SK-N-SH (cell line): Measurements from ENCODE around the gene PARVB. TPM values are rescaled to one million over a fixed set of nuclear protein-coding genes. Genes with fewer than 3 reads are reported as not detected.

ENCODE experiments used
- CTCF ChIA-PET: fragments of 300-600, 350-600 bp; formaldehyde crosslinking; extraction: SDS; loops from one replicate; lab custom pipeline; 2021; lab: Yijun Ruan, JAX
- POLR2A ChIA-PET: fragments of 350-600 bp; sonication (Branson Sonifier 250); formaldehyde crosslinking; extraction: SDS; loops from one replicate; lab custom pipeline; 2020; ENCODE audit warnings: antibody characterized with exemption, inconsistent platforms; lab: Yijun Ruan, JAX
- DNase-seq: peaks from one replicate; pipeline ENCODE4 v3.0.0; 2012
- H2AFZ ChIP-seq: fragments of 200-600 bp; sonication (generic); 2 replicates; pipeline ENCODE4 v1.8.1; 2016; ENCODE audit warnings: antibody characterized with exemption, mild to moderate bottlenecking, low read depth
- H3F3A ChIP-seq: fragments of 200-600 bp; sonication (generic); replicated peaks from 2 replicates; pipeline ENCODE3; 2016; ENCODE audit warnings: antibody characterized with exemption, mild to moderate bottlenecking; ENCODE audit not compliant: insufficient read depth
- H3K27ac ChIP-seq, 2 experiments: fragments of 200-500 bp in 1 of 2; fragments of 200-600 bp in 1 of 2; sonication (Bioruptor generic) in 1 of 2; sonication (generic), shearing (Covaris generic) in 1 of 2; 2 replicates each; pipeline versions ENCODE4 v1.5.1 to v1.6.1; 2014 to 2016; ENCODE audit warnings: low read depth in 2 of 2, inconsistent platforms in 1 of 2, low read length in 1 of 2, mild to moderate bottlenecking in 1 of 2, mixed read lengths in 1 of 2
- H3K27me3 ChIP-seq: fragments of 200-600 bp; sonication (generic), shearing (Covaris generic); 2 replicates; pipeline ENCODE4 v1.6.1; 2016; ENCODE audit warnings: mixed run types; ENCODE audit not compliant: insufficient read depth
- H3K36me3 ChIP-seq, 2 experiments: fragments of 200-500 bp in 1 of 2; fragments of 200-600 bp in 1 of 2; sonication (Bioruptor generic) in 1 of 2; sonication (generic) in 1 of 2; replicated peaks in 1 of 2; 2 replicates each; pipeline versions ENCODE3 to v1.5.1; 2014 to 2016; ENCODE audit warnings: low read length in 1 of 2, mild to moderate bottlenecking in 1 of 2; ENCODE audit not compliant: insufficient read depth in 2 of 2, control insufficient read depth in 1 of 2
- H3K4me1 ChIP-seq, 2 experiments: fragments of 200-500 bp in 1 of 2; fragments of 200-600 bp in 1 of 2; sonication (Bioruptor generic) in 1 of 2; sonication (generic), shearing (Covaris generic) in 1 of 2; 2 replicates each; pipeline versions ENCODE4 v1.5.1 to v1.6.1; 2014 to 2016; ENCODE audit warnings: low read depth in 1 of 2, low read length in 1 of 2, mixed run types in 1 of 2; ENCODE audit not compliant: insufficient read depth in 2 of 2, control insufficient read depth in 1 of 2
- H3K4me2 ChIP-seq: fragments of 200-600 bp; sonication (generic), shearing (Covaris generic); 2 replicates; pipeline ENCODE4 v1.6.1; 2017; ENCODE audit warnings: mixed run types
- H3K4me3 ChIP-seq, 2 experiments: fragments of 200-500 bp in 1 of 2; fragments of 200-600 bp in 1 of 2; sonication (Bioruptor generic) in 1 of 2; sonication (generic), shearing (Covaris generic) in 1 of 2; 2 replicates each; pipeline versions ENCODE4 v1.5.1 to v1.8.1; 2014 to 2016; ENCODE audit warnings: low read depth in 2 of 2, inconsistent platforms in 1 of 2, low read length in 1 of 2, mild to moderate bottlenecking in 1 of 2, mixed read lengths in 1 of 2, moderate library complexity in 1 of 2
- H3K79me2 ChIP-seq: fragments of 200-600 bp; sonication (generic); 2 replicates; pipeline ENCODE4 v1.8.1; 2017; ENCODE audit warnings: mild to moderate bottlenecking; ENCODE audit not compliant: insufficient read depth
- H3K9ac ChIP-seq: fragments of 200-600 bp; sonication (generic); 2 replicates; pipeline ENCODE4 v1.6.1; 2017; ENCODE audit warnings: mixed run types
- H3K9me2 ChIP-seq: fragments of 200-600 bp; sonication (generic); 2 replicates; pipeline ENCODE4 v1.6.1; 2017; ENCODE audit warnings: mixed run types
- H3K9me3 ChIP-seq: fragments of 200-600 bp; sonication (generic); 2 replicates; pipeline ENCODE4 v1.6.1; 2017; ENCODE audit warnings: mixed run types, mild to moderate bottlenecking, moderate library complexity
- H4K20me1 ChIP-seq: fragments of 200-600 bp; sonication (generic); 2 replicates; pipeline ENCODE4 v1.6.1; 2017; ENCODE audit warnings: mild to moderate bottlenecking, mixed run types; ENCODE audit not compliant: insufficient read depth
- ELF1 ChIP-seq: IDR thresholded peaks from 2 replicates; pipeline ENCODE4 v1.4.0; 2012
- MXI1 ChIP-seq: IDR thresholded peaks from 2 replicates; pipeline ENCODE4 v1.6.1; 2012; ENCODE audit warnings: mild to moderate bottlenecking, low read depth, low read length, improper control_type of control experiment
- RAD21 ChIP-seq: IDR thresholded peaks from 2 replicates; pipeline ENCODE4 v1.6.1; 2012; ENCODE audit warnings: mild to moderate bottlenecking, low read length
- RFX5 ChIP-seq: IDR thresholded peaks from 2 replicates; pipeline ENCODE4 v1.6.1; 2012; ENCODE audit warnings: mild to moderate bottlenecking, improper control_type of control experiment, low read length
- TAF1 ChIP-seq: IDR thresholded peaks from 2 replicates; pipeline ENCODE4 v1.6.1; 2012; ENCODE audit warnings: low read depth, mild to moderate bottlenecking, low read length, moderate library complexity, borderline replicate concordance
- TCF12 ChIP-seq: IDR thresholded peaks from 2 replicates; pipeline ENCODE4 v1.4.0; 2012
- TEAD4 ChIP-seq: IDR thresholded peaks from 2 replicates; pipeline ENCODE4 v1.4.0; 2012; ENCODE audit warnings: mild to moderate bottlenecking, borderline replicate concordance; ENCODE audit not compliant: insufficient read depth
- WGBS: methylation state at CpG from one replicate; pipeline ENCODE4 v1.1.6; 2017; ENCODE audit warnings: low lambda C conversion rate; 5-methylcytosine and 5-hydroxymethylcytosine counted together
- polyA plus RNA-seq, 3 experiments: library from polyadenylated mRNA; depleted of rRNA; stranded (reverse); fragments of >200 nt; gene quantifications; 2 replicates each; pipeline ENCODE4 v1.2.3, GENCODE V29; 2012
- TF ChIP-seq, protein P1 (sequence below): IDR thresholded peaks from 2 replicates; pipeline ENCODE4 v1.4.0; 2012; ENCODE audit warnings: low read depth, borderline replicate concordance
- TF ChIP-seq, protein P2 (sequence below): fragments of 150-350 bp; IDR thresholded peaks from 2 replicates; pipeline ENCODE4 v1.6.1; 2016; ENCODE audit warnings: mild to moderate bottlenecking, low read depth, low read length

The PARVB gene
- polyA plus RNA-seq, 1 of the 3 experiments (the other 2 are of a cell fraction) = 87.8 TPM

DNA sequence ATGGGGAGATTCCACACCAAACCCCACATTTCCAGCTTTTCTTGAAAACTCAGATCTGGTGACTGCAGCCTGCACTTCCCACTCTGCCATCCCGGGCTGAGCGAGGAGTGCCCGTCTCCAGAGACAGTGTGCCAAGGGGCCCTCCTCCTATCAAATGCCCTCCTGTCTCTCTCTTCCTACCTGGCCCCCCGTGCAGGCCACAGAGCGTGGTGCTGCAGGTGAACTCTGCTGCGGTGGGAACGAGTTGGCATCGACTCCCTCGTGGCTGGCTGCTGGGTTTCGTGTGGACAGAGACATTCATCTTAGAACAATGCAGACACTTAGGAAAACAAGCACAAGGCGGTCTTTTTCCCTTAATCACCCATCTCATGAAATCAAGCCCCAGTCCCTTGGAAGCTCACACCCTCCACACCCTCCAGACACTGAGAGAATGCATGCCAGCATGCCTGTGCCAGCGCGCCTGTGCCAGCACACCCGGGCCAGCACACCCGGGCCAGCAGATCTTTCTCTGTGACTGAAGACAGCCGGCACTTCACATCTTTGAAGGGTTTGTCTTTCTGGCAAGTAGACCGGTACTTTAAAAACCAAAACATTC is 65.0 kb downstream of the PARVB start:
- no peaks in the 10 kb centered on the region for H4K20me1 ChIP-seq
- 82% methylated on average over 13 of the region's 17 CpGs for WGBS
- no peak overlapping the region for H3K27ac ChIP-seq
- no peaks in the 10 kb centered on the region for H3F3A ChIP-seq
- no peak for DNase-seq
- H3K9me2 ChIP-seq = no peaks in the 10 kb centered on the region
- H3K4me2 ChIP-seq = no peak overlapping the region
- H3K36me3 ChIP-seq = no peaks in the 10 kb centered on the region
- H2AFZ ChIP-seq = no peak overlapping the region
- H3K27me3 ChIP-seq = no peaks in the 10 kb centered on the region
- no peak for TF ChIP-seq RAD21
- no peak for TF ChIP-seq MXI1
- TF ChIP-seq TAF1 = no peak
- TF ChIP-seq, protein P1, sequence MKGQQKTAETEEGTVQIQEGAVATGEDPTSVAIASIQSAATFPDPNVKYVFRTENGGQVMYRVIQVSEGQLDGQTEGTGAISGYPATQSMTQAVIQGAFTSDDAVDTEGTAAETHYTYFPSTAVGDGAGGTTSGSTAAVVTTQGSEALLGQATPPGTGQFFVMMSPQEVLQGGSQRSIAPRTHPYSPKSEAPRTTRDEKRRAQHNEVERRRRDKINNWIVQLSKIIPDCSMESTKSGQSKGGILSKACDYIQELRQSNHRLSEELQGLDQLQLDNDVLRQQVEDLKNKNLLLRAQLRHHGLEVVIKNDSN = no peak
- TF ChIP-seq TCF12 = no peak
- no peak for TF ChIP-seq ELF1
- no peak for TF ChIP-seq TEAD4
- TF ChIP-seq, all 33 proteins: peak for 0
- no peaks in the 10 kb centered on the region for H3K79me2 ChIP-seq
- no peaks in the 10 kb centered on the region for H3K4me1 ChIP-seq
- no peak overlapping the region for H3K9ac ChIP-seq
- CTCF ChIA-PET = interaction anchor here (0.7 to 10.5 kb wide), 4 partner anchors 8 to 537 kb away, joined by 3 to 234 read pairs (median 68); no protein-coding TSS in a partner anchor
- no peak overlapping the region for H3K4me3 ChIP-seq
- POLR2A ChIA-PET = no interaction called here
- no peaks in the 10 kb centered on the region for H3K9me3 ChIP-seq

DNA sequence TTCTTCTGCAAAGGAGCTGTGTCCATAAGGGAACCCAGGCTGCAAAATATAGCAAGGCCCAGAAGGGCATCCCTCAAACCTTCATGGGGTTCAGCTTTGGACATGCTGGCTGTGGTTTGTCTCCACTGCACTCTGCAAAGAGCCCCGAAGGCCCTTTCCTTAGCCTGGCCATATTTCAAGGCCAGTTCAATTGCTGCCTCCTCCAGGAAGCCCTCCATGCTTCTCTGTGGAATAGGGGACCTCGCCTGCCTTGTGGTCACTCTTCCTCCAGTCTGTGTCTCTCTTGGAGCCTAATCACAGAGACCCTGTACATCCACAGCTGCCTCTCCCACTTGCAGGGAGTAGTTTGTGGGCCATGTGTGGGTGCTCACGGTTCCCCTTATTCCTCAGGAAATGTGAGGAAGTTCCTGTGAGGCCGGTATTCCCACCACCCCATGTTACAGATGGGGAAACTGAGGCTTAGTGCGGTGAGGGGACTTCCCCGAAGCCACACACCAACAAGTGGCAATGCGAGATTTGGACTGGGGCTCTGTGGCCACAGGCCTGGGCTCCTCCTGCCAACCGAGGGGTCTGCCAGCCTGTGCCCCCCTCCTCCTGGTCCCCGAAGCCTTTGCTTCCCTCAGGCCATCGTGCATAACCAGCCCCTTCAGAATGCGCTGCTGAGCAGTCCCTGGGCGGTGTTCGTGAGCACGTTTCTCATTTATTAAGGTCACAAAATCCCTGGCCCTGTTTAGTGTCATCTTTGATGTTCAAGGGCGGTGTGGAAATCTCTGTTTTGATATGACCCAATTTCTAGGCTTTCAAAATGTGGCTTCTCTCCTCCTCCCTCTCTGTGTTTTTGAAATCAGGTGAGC is 65.8 kb downstream of the PARVB start:
- H3K9me2 ChIP-seq = no peaks in the 10 kb centered on the region
- no peak overlapping the region for H2AFZ ChIP-seq
- DNase-seq = no peak
- no peaks in the 10 kb centered on the region for H4K20me1 ChIP-seq
- no peaks in the 10 kb centered on the region for H3K36me3 ChIP-seq
- CTCF ChIA-PET = interaction anchor here (0.7 to 10.5 kb wide), 4 partner anchors 9 to 536 kb away, joined by 3 to 234 read pairs (median 68); no protein-coding TSS in a partner anchor
- H3K9ac ChIP-seq = no peak overlapping the region
- H3K27me3 ChIP-seq = no peaks in the 10 kb centered on the region
- 91% methylated on average over 15 of the region's 15 CpGs for WGBS
- no peaks in the 10 kb centered on the region for H3K4me1 ChIP-seq
- H3K9me3 ChIP-seq = no peaks in the 10 kb centered on the region
- H3K27ac ChIP-seq = no peak overlapping the region
- no peak overlapping the region for H3K4me2 ChIP-seq
- POLR2A ChIA-PET = no interaction called here
- H3F3A ChIP-seq = no peaks in the 10 kb centered on the region
- no peaks in the 10 kb centered on the region for H3K79me2 ChIP-seq
- TF ChIP-seq, protein P2, sequence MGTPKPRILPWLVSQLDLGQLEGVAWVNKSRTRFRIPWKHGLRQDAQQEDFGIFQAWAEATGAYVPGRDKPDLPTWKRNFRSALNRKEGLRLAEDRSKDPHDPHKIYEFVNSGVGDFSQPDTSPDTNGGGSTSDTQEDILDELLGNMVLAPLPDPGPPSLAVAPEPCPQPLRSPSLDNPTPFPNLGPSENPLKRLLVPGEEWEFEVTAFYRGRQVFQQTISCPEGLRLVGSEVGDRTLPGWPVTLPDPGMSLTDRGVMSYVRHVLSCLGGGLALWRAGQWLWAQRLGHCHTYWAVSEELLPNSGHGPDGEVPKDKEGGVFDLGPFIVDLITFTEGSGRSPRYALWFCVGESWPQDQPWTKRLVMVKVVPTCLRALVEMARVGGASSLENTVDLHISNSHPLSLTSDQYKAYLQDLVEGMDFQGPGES = no peak
- TF ChIP-seq RFX5 = no peak
- no peak overlapping the region for H3K4me3 ChIP-seq
